ENCODE data around the gene FGFRL1.
A peak's percentile ranks its signal among the peaks of the same experiment; 100 is the strongest.
"Not testable (repeated sequence)": the region's sequence is repeated elsewhere in the genome, so short reads cannot be mapped to it uniquely, and the experiment has no call there.

Gene FGFRL1

GRCh38 chr4:1043651-1044468, 32.4 kb downstream of the FGFRL1 start:
- Histone ChIP-seq H3K9me3 (ENCODE audit: control insufficient read depth in 2 of 2, low read length in 2 of 2) (no peaks in the 10 kb centered on the region), H3K27me3 (ENCODE audit: control insufficient read depth in 1 of 2, insufficient read depth in 2 of 2, low read length in 2 of 2) (peaks cover 29 to 46% of the 10 kb centered on the region in 2 donors), H3K4me1 (ENCODE audit: control insufficient read depth, insufficient read depth, low read length) (peaks cover 56% of the 10 kb centered on the region), H3K9ac (ENCODE audit: low read length in 2 of 2) (no peak overlapping the region), H3K4me3 (ENCODE audit: low read length in 2 of 2) (peak overlapping the region in 1 of 2 donors; percentile 40), H3K27ac (ENCODE audit: low read length) (no peak overlapping the region), H3K36me3 (ENCODE audit: control insufficient read depth in 2 of 2, insufficient read depth in 2 of 2, low read length in 2 of 2) (no peaks in the 10 kb centered on the region)

GRCh38 chr4:1044469-1045192, 33.2 kb downstream of the FGFRL1 start:
- no peak overlapping the region for H3K9ac ChIP-seq (ENCODE audit: low read length in 2 of 2)
- peaks cover 51% of the 10 kb centered on the region for H3K4me1 ChIP-seq (ENCODE audit: control insufficient read depth, insufficient read depth, low read length)
- H3K36me3 ChIP-seq (ENCODE audit: control insufficient read depth in 2 of 2, insufficient read depth in 2 of 2, low read length in 2 of 2), result no peaks in the 10 kb centered on the region
- H3K27ac ChIP-seq (ENCODE audit: low read length), result no peak overlapping the region
- peaks cover 33 to 47% of the 10 kb centered on the region in 2 donors for H3K27me3 ChIP-seq (ENCODE audit: control insufficient read depth in 1 of 2, insufficient read depth in 2 of 2, low read length in 2 of 2)
- no peaks in the 10 kb centered on the region for H3K9me3 ChIP-seq (ENCODE audit: control insufficient read depth in 2 of 2, low read length in 2 of 2)
- H3K4me3 ChIP-seq (ENCODE audit: low read length in 2 of 2), result no peak overlapping the region

GRCh38 chr4:1045193-1045594, 33.8 kb downstream of the FGFRL1 start:
- Histone ChIP-seq H3K36me3 (ENCODE audit: control insufficient read depth in 2 of 2, insufficient read depth in 2 of 2, low read length in 2 of 2) (no peaks in the 10 kb centered on the region), H3K27ac (ENCODE audit: low read length) (no peak overlapping the region), H3K4me1 (ENCODE audit: control insufficient read depth, insufficient read depth, low read length) (peaks cover 47% of the 10 kb centered on the region), H3K4me3 (ENCODE audit: low read length in 2 of 2) (no peak overlapping the region), H3K9me3 (ENCODE audit: control insufficient read depth in 2 of 2, low read length in 2 of 2) (no peaks in the 10 kb centered on the region), H3K9ac (ENCODE audit: low read length in 2 of 2) (no peak overlapping the region), H3K27me3 (ENCODE audit: control insufficient read depth in 1 of 2, insufficient read depth in 2 of 2, low read length in 2 of 2) (peaks cover 33 to 43% of the 10 kb centered on the region in 2 donors)

GRCh38 chr4:1045595-1046201, 34.3 kb downstream of the FGFRL1 start:
- H3K27me3 ChIP-seq (ENCODE audit: control insufficient read depth in 1 of 2, insufficient read depth in 2 of 2, low read length in 2 of 2), result peaks cover 33 to 47% of the 10 kb centered on the region in 2 donors
- H3K4me1 ChIP-seq (ENCODE audit: control insufficient read depth, insufficient read depth, low read length), result peaks cover 42% of the 10 kb centered on the region
- H3K36me3 ChIP-seq (ENCODE audit: control insufficient read depth in 2 of 2, insufficient read depth in 2 of 2, low read length in 2 of 2), result no peaks in the 10 kb centered on the region
- no peaks in the 10 kb centered on the region for H3K9me3 ChIP-seq (ENCODE audit: control insufficient read depth in 2 of 2, low read length in 2 of 2)
- H3K27ac ChIP-seq (ENCODE audit: low read length), result no peak overlapping the region
- H3K4me3 ChIP-seq (ENCODE audit: low read length in 2 of 2), result no peak overlapping the region
- H3K9ac ChIP-seq (ENCODE audit: low read length in 2 of 2), result no peak overlapping the region

GRCh38 chr4:1046581-1047011, 35.2 kb downstream of the FGFRL1 start:
- H3K27ac ChIP-seq (ENCODE audit: low read length); H3K36me3 ChIP-seq (ENCODE audit: control insufficient read depth in 2 of 2, insufficient read depth in 2 of 2, low read length in 2 of 2); H3K9me3 ChIP-seq (ENCODE audit: control insufficient read depth in 2 of 2, low read length in 2 of 2); H3K9ac ChIP-seq (ENCODE audit: low read length in 2 of 2): not testable (repeated sequence)
- H3K27me3 ChIP-seq (ENCODE audit: control insufficient read depth in 1 of 2, insufficient read depth in 2 of 2, low read length in 2 of 2), result peaks cover 35 to 49% of the 10 kb centered on the region in 2 donors
- H3K4me1 ChIP-seq (ENCODE audit: control insufficient read depth, insufficient read depth, low read length), result peaks cover 34% of the 10 kb centered on the region
- peak overlapping the region in 1 of 2 donors; percentile 54 for H3K4me3 ChIP-seq (ENCODE audit: low read length in 2 of 2)

- H3K4me1 ChIP-seq (ENCODE audit: control insufficient read depth, insufficient read depth, low read length), result peaks cover 30% of the 10 kb centered on the region
- H3K9me3 ChIP-seq (ENCODE audit: control insufficient read depth in 2 of 2, low read length in 2 of 2), result no peaks in the 10 kb centered on the region
- no peak overlapping the region for H3K27ac ChIP-seq (ENCODE audit: low read length)
- H3K9ac ChIP-seq (ENCODE audit: low read length in 2 of 2), result no peak overlapping the region
- H3K27me3 ChIP-seq (ENCODE audit: control insufficient read depth in 1 of 2, insufficient read depth in 2 of 2, low read length in 2 of 2), result peaks cover 39 to 52% of the 10 kb centered on the region in 2 donors
- peak overlapping the region in 1 of 2 donors; percentile 54 for H3K4me3 ChIP-seq (ENCODE audit: low read length in 2 of 2)
- H3K36me3 ChIP-seq (ENCODE audit: control insufficient read depth in 2 of 2, insufficient read depth in 2 of 2, low read length in 2 of 2), result no peaks in the 10 kb centered on the region
These were observed 35.9 kb downstream of the FGFRL1 start for GRCh38 chr4:1047106-1047975.

GRCh38 chr4:1047976-1048772, 36.7 kb downstream of the FGFRL1 start:
- H3K27me3 ChIP-seq (ENCODE audit: control insufficient read depth in 1 of 2, insufficient read depth in 2 of 2, low read length in 2 of 2), result peaks cover 43 to 51% of the 10 kb centered on the region in 2 donors
- H3K27ac ChIP-seq (ENCODE audit: low read length), result no peak overlapping the region
- no peaks in the 10 kb centered on the region for H3K9me3 ChIP-seq (ENCODE audit: control insufficient read depth in 2 of 2, low read length in 2 of 2)
- no peak overlapping the region for H3K9ac ChIP-seq (ENCODE audit: low read length in 2 of 2)
- H3K36me3 ChIP-seq (ENCODE audit: control insufficient read depth in 2 of 2, insufficient read depth in 2 of 2, low read length in 2 of 2), result no peaks in the 10 kb centered on the region
- H3K4me1 ChIP-seq (ENCODE audit: control insufficient read depth, insufficient read depth, low read length), result peaks cover 29% of the 10 kb centered on the region
- H3K4me3 ChIP-seq (ENCODE audit: low read length in 2 of 2), result peak overlapping the region in 1 of 2 donors; percentile 22

- peaks cover 35 to 44% of the 10 kb centered on the region in 2 donors for H3K27me3 ChIP-seq (ENCODE audit: control insufficient read depth in 1 of 2, insufficient read depth in 2 of 2, low read length in 2 of 2)
These were observed 37.6 kb downstream of the FGFRL1 start for GRCh38 chr4:1048773-1049590.

GRCh38 chr4:1049591-1049905, 38.1 kb downstream of the FGFRL1 start:
- Histone ChIP-seq H3K9ac (ENCODE audit: low read length in 2 of 2) (no peak overlapping the region), H3K4me3 (ENCODE audit: low read length in 2 of 2) (no peak overlapping the region), H3K9me3 (ENCODE audit: control insufficient read depth in 2 of 2, low read length in 2 of 2) (no peaks in the 10 kb centered on the region), H3K4me1 (ENCODE audit: control insufficient read depth, insufficient read depth, low read length) (peaks cover 22% of the 10 kb centered on the region), H3K36me3 (ENCODE audit: control insufficient read depth in 2 of 2, insufficient read depth in 2 of 2, low read length in 2 of 2) (no peaks in the 10 kb centered on the region), H3K27me3 (ENCODE audit: control insufficient read depth in 1 of 2, insufficient read depth in 2 of 2, low read length in 2 of 2) (peaks cover 30 to 38% of the 10 kb centered on the region in 2 donors), H3K27ac (ENCODE audit: low read length) (no peak overlapping the region)

More at GRCh38 chr4:1048773-1049590, 37.6 kb downstream of the FGFRL1 start:
- H3K9me3 ChIP-seq (ENCODE audit: control insufficient read depth in 2 of 2, low read length in 2 of 2), result no peaks in the 10 kb centered on the region
- no peak overlapping the region for H3K27ac ChIP-seq (ENCODE audit: low read length)
- H3K4me1 ChIP-seq (ENCODE audit: control insufficient read depth, insufficient read depth, low read length), result peaks cover 23% of the 10 kb centered on the region
- no peak overlapping the region for H3K4me3 ChIP-seq (ENCODE audit: low read length in 2 of 2)
- H3K9ac ChIP-seq (ENCODE audit: low read length in 2 of 2), result no peak overlapping the region
- no peaks in the 10 kb centered on the region for H3K36me3 ChIP-seq (ENCODE audit: control insufficient read depth in 2 of 2, insufficient read depth in 2 of 2, low read length in 2 of 2)
